GM18505 (cell line): ENCODE measurements around the gene IMMP2L.
"Not testable (repeated sequence)": the region's sequence is repeated elsewhere in the genome, so short reads cannot be mapped to it uniquely, and the experiment has no call there.

Source experiments
- ATAC-seq: cut with Tn5 transposase; IDR thresholded peaks from one replicate; pipeline ENCODE4 v1.9.1; 2021; ENCODE audit not compliant: unreplicated experiment
- POLR2A ChIP-seq: IDR thresholded peaks from 4 replicates; pipeline ENCODE4 v1.6.1; 2011; ENCODE audit warnings: borderline replicate concordance; ENCODE audit not compliant: insufficient read depth, insufficient read length; ENCODE audit errors: extremely low read depth

IMMP2L gene

GRCh38 chr7:111475959-111476358, 86.3 kb downstream of the IMMP2L start:
- no peak for ATAC-seq
- TF ChIP-seq POLR2A: no peak

- no peak for TF ChIP-seq POLR2A
- ATAC-seq: no peak
These were observed 86.9 kb downstream of the IMMP2L start for GRCh38 chr7:111475419-111475748.

GRCh38 chr7:111474723-111475418, 87.4 kb downstream of the IMMP2L start:
- no peak for TF ChIP-seq POLR2A
- no peak for ATAC-seq

- no peak for ATAC-seq
- no peak for TF ChIP-seq POLR2A
These were observed 88.7 kb downstream of the IMMP2L start for GRCh38 chr7:111473449-111474198.

GRCh38 chr7:111470998-111471397, 91.3 kb downstream of the IMMP2L start:
- ATAC-seq: no peak
- TF ChIP-seq POLR2A: no peak

DNA sequence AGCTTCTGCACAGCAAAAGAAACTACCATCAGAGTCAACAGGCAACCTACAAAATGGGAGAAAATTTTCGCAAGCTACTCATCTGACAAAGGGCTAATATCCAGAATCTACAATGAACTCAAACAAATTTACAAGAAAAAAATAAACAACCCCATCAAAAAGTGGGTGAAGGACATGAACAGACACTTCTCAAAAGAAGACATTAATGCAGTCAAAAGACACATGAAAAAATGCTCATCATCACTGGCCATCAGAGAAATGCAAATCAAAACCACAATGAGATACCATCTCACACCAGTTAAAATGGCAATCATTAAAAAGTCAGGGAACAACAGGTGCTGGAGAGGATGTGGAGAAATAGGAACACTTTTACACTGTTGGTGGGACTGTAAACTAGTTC, 92.4 kb downstream of the IMMP2L start:
- not testable (repeated sequence) for ATAC-seq

DNA sequence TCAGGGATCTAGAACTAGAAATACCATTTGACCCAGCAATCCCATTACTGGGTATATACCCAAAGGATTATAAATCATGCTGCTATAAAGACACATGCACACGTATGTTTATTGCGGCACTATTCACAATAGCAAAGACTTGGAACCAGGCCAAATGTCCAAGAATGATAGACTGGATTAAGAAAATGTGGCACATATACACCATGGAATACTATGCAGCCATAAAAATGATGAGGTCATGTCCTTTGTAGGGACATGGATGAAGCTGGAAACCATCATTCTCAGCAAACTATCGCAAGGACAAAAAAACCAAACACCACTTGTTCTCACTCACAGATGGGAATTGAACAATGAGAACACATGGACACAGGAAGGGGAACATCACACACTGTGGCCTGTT, 96.5 kb downstream of the IMMP2L start:
- not testable (repeated sequence) for ATAC-seq

DNA sequence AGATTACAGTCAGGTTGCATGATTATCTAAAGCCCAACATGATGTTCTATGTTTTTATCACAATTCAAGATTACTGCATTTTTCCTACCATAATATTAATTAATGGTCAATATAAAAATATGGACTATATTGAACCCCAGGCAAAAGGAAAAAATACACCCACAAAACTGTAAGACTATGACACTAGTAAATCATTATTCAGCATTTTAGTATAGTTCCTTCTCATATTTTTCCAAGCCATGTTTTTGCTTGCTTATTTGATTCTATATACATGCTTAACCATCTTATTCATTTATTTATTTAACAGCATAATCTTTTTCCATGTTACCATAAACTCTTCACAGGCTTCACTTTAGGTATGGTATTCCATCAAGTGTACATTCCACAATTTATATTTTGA, 101.6 kb downstream of the IMMP2L start:
- no peak for TF ChIP-seq POLR2A
- ATAC-seq: no peak

- no peak for TF ChIP-seq POLR2A
- no peak for ATAC-seq
These were observed 102.5 kb downstream of the IMMP2L start for GRCh38 chr7:111459757-111460280.

DNA sequence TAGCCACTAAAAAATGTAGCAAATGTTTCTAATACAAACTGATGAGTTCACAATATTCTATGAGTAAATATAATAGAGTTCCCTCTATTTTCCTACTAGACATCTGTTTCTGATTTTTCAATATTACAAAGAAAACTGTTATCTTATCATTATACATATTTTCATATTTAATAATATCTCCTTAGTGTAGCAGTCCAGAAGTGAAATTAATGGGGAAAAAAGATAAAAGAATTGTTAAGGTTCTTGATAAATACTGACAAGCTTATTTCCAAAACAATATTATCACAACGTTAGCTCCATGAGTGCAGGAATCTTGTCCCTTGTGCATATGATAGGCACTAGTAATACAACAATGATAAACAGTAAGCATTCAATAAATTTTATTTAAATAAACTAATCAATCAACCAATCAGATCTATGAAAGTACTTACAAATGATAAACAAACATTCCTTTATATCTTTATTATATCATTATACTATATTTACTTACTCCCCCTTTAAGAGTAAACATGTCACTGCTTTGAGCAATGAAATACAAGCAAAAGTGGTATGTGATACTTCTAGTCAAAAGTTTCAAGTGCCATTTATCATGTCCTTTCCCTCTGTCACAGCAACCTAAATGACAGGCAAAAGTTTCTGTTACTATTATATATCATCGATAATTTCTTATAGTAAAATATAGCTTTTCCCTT, 103.1 kb downstream of the IMMP2L start:
- TF ChIP-seq POLR2A: no peak
- no peak for ATAC-seq

DNA sequence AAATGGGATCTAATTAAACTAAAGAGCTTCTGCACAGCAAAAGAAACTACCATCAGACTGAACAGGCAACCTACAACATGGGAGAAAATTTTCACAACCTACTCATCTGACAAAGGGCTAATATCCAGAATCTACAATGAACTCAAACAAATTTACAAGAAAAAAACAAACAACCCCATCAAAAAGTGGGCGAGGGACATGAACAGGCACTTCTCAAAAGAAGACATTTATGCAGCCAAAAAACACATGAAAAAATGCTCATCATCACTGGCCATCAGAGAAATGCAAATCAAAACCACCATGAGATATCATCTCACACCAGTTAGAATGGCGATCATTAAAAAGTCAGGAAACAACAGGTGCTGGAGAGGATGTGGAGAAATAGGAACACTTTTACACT, 111.6 kb downstream of the IMMP2L start:
- not testable (repeated sequence) for ATAC-seq

GRCh38 chr7:111447502-111447901, 114.8 kb downstream of the IMMP2L start:
- not testable (repeated sequence) for ATAC-seq

GRCh38 chr7:111439977-111440376, 122.3 kb downstream of the IMMP2L start:
- no peak for TF ChIP-seq POLR2A
- ATAC-seq: no peak

DNA sequence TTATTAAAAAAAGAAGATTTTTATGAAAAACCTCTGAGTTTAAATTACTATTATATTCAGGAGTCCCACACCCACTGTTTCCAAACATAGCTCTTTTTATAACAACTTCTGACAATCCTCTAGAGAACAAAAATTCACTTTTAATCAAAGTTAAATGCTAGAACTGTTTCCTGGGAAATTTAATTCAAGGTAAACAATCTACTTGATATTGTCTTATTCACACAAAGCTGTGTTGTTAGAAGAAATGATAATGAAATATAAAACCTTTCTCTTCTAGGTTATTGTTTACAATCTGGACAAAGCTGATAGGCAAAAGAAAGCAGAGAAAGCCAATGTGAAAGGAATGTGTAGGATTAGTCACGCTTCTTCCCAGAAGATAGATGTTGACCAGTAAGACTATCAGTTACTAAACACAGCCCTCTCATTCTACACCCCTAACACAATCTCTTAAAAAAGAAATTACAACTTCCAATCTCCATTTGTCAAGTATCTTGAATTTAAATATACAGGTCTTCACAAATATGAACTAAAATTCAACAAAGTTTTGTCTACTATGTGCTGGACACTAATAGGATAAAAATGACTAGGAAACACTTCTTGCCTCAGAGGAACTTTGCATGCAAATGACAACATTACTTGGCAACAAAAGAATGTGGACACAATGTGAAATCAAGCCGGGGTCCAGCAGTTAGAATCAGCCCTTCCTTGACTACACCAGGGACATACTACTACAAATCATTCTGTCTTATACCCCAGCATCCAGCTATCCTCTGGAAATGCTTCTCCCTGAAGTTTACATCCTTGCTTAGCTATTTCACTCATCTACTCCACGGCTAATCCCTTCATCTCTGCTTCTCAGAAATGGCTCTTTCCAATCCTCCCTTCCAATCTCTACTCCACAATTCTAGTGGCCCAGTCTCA, 123.7 kb downstream of the IMMP2L start:
- no peak for ATAC-seq
- no peak for TF ChIP-seq POLR2A

GRCh38 chr7:111437736-111438135, 124.6 kb downstream of the IMMP2L start:
- ATAC-seq: no peak
- no peak for TF ChIP-seq POLR2A
